ENCODE results near the gene YIF1A.

DNA sequence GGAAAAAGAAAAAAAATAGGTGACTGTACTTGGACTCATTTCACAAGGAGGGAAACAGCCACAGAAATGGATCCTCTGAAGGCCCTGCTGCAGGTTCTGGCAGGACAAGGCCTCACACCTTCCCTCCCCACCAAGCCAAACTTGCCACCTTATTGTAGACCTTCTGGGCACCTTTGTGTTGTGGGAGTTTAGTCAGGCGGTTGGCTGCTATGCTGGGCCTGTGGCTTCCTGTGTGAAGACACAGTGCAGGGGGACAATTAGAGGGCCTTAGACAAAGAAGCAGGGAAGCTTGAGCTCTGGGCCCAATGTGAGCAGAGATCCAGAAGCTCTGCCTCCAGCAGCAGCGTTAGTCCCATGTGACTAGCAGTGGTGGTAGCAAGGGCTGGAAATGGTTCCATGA, 16.3 kb downstream of the YIF1A start:
- TF ChIP-seq, protein P1, sequence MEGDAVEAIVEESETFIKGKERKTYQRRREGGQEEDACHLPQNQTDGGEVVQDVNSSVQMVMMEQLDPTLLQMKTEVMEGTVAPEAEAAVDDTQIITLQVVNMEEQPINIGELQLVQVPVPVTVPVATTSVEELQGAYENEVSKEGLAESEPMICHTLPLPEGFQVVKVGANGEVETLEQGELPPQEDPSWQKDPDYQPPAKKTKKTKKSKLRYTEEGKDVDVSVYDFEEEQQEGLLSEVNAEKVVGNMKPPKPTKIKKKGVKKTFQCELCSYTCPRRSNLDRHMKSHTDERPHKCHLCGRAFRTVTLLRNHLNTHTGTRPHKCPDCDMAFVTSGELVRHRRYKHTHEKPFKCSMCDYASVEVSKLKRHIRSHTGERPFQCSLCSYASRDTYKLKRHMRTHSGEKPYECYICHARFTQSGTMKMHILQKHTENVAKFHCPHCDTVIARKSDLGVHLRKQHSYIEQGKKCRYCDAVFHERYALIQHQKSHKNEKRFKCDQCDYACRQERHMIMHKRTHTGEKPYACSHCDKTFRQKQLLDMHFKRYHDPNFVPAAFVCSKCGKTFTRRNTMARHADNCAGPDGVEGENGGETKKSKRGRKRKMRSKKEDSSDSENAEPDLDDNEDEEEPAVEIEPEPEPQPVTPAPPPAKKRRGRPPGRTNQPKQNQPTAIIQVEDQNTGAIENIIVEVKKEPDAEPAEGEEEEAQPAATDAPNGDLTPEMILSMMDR (conservative IDR thresholded peaks at IDR 0.05; ENCODE audit: low read length): no peak
- TF ChIP-seq EZH2phosphoT487 (IDR thresholded peaks at IDR 0.05; ENCODE audit: borderline replicate concordance, low read depth, low read length): no peak
